ENCODE data around the gene SPOUT1. TPM values are rescaled to one million over a fixed set of nuclear protein-coding genes. Genes with fewer than 3 reads are reported as not detected.

Gene SPOUT1
- total RNA-seq, 1 experiment from 2014 or later, result 70.4 TPM

DNA sequence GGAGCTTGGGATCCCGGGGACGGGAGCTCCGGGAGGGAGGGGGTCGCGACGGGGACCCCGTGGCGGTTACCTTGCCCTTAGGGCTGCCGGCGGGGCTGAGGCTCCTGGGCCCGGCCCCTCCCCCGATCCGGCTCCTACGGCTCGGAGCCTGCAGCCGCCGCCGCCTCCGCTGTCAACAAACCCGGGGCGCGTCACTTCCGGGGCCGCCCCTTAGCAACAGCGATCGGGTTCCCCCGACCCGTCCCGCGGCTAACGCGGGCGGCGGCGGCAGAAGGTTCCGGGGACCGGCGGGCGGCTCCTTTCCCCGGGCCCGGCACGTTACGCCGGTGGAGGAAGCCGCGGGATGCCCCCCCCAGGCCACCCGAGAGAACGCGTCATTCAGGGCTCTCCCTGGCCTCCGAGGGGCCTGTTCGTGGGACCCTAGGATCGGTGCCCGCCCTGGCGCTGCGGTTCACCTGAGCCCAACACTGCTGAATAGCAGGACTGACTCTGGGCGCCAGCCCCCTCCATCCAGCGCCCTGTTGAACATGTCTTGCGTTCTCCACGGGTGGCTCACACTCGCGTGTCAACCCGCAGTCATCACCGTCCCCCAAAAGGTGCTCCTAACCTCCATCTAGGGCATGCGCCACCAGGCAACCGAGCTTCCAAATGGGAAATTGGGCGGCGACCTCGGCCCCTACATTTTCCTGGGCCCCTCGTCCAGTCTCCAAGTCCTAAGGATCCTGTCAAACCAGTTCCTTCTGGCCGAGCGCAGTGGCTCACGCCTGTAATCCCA, 57.7 kb downstream of the SPOUT1 start, which contains the start of gene ZER1 (continued):
- peak; percentile 20 for TF ChIP-seq TCF7L2 (IDR thresholded peaks at IDR 0.05; ENCODE audit: borderline replicate concordance, extremely low read depth, insufficient read depth, insufficient read length)
- TF ChIP-seq, protein P1, sequence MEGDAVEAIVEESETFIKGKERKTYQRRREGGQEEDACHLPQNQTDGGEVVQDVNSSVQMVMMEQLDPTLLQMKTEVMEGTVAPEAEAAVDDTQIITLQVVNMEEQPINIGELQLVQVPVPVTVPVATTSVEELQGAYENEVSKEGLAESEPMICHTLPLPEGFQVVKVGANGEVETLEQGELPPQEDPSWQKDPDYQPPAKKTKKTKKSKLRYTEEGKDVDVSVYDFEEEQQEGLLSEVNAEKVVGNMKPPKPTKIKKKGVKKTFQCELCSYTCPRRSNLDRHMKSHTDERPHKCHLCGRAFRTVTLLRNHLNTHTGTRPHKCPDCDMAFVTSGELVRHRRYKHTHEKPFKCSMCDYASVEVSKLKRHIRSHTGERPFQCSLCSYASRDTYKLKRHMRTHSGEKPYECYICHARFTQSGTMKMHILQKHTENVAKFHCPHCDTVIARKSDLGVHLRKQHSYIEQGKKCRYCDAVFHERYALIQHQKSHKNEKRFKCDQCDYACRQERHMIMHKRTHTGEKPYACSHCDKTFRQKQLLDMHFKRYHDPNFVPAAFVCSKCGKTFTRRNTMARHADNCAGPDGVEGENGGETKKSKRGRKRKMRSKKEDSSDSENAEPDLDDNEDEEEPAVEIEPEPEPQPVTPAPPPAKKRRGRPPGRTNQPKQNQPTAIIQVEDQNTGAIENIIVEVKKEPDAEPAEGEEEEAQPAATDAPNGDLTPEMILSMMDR (IDR thresholded peaks at IDR 0.05 in 2 of 3, conservative IDR thresholded peaks at IDR 0.05 in 1 of 3; ENCODE audit: borderline replicate concordance in 1 of 3, insufficient read depth in 1 of 3, low read depth in 2 of 3, low read length in 2 of 3), result no peak

DNA sequence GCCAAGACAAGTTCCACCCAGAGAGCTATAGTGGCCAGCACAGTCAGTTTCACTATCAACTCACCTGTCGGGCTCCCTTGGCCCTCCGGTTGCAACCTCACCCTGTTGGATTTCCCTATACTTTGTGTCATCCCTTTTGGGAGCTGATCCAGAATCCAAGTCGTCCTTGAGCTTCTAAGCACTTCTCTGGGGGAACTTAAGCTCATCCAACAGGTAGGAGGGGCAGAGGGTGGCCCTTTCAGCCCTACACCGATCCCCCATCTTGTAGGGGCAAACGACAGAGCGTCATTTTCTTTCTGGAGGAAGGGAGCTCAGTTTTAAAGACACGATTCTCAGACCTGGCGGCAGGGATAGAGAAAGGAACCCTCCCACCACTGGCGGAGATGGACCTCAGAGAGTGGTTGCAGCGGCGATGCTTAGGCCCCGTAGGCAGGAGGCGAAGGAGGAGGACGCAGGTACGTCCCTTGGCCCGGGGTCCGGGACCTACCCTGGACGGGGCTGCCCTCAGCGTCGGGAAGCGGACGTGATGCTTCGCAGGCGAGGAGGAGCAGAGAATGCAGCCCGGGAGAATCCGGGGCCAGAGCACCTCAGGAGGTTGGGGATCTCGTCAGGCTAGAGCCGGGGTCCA, 58.4 kb downstream of the SPOUT1 start:
- DNase-seq (ENCODE audit: low read depth, low spot score), result no peak
- no peak overlapping the region for H2AFZ ChIP-seq (ENCODE audit: low read depth, low read length, poor library complexity, severe bottlenecking)
- no peaks in the 10 kb centered on the region for H4K20me1 ChIP-seq (ENCODE audit: insufficient read depth)
- peak overlapping the region; percentile 90 for H3K27ac ChIP-seq (ENCODE audit: low read depth, low read length)
- BruUV-seq (replicated peaks), result no TSS peak
- H3K27me3 ChIP-seq (ENCODE audit: insufficient read depth, low read length), result no peaks in the 10 kb centered on the region
- ATAC-seq, result peak; percentile 42
- no peaks in the 10 kb centered on the region for H3K36me3 ChIP-seq (ENCODE audit: control insufficient read depth in 1 of 2, insufficient read depth in 2 of 2, low read length in 2 of 2)
- peaks cover 0 to 4% of the 10 kb centered on the region in 2 experiments; a peak in 1 of 4 replicates for H3K9me3 ChIP-seq (ENCODE audit: control insufficient read depth in 1 of 2, insufficient read depth in 1 of 2, low read depth in 1 of 2, low read length in 2 of 2)
- H3K4me2 ChIP-seq (ENCODE audit: low read length), result peak overlapping the region; percentile 97
- H3K4me1 ChIP-seq (ENCODE audit: control insufficient read depth in 1 of 2, insufficient read depth in 2 of 2, low read length in 2 of 2), result peaks cover 11 to 23% of the 10 kb centered on the region in 2 experiments; a peak in 3 of 4 replicates
- intact Hi-C loops (cut with micrococcal nuclease), result loop anchor here (1.0 kb wide), 1 partner anchor 16 kb away; the partner anchor contains the start of gene TBC1D13
- RAD21 ChIA-PET (ENCODE audit: low non-redundant PET in 1 of 2, low total read pairs in 2 of 2, uncharacterized antibody in 2 of 2, unreplicated experiment in 2 of 2), result no interaction called here
- H3K4me3 ChIP-seq (replicated peaks in 1 of 2; ENCODE audit: low read depth in 1 of 2, low read length in 2 of 2), result peak overlapping the region; percentile 94 to 96
- H3K79me2 ChIP-seq (ENCODE audit: insufficient read depth, low read length), result no peaks in the 10 kb centered on the region
- H3K9me2 ChIP-seq (ENCODE audit: insufficient read depth), result no peaks in the 10 kb centered on the region
- POLR2A ChIA-PET, result no interaction called here
- CTCF ChIA-PET, result no interaction called here
- H3K9ac ChIP-seq (ENCODE audit: low read length), result peak overlapping the region; percentile 88
- TF ChIP-seq YY1 (IDR thresholded peaks at IDR 0.05; ENCODE audit: extremely low read depth, insufficient replicate concordance, low read depth, low read length) (no peak), ZFX (IDR thresholded peaks at IDR 0.05) (no peak), POLR2A (IDR thresholded peaks at IDR 0.05; ENCODE audit: borderline replicate concordance, extremely low read depth, insufficient read depth, insufficient read length) (no peak), ZBTB33 (IDR thresholded peaks at IDR 0.05; ENCODE audit: extremely low read depth, insufficient replicate concordance, low read length) (no peak), REST (IDR thresholded peaks at IDR 0.05; ENCODE audit: low read depth) (no peak), JUND (IDR thresholded peaks at IDR 0.05) (no peak), EZH2 (IDR thresholded peaks at IDR 0.05) (no peak), CEBPB (IDR thresholded peaks at IDR 0.05; ENCODE audit: low read depth) (no peak), ZNF274 (IDR thresholded peaks at IDR 0.05; ENCODE audit: low read depth, low read length) (no peak)
- TF ChIP-seq, protein P1 (IDR thresholded peaks at IDR 0.05 in 2 of 3, conservative IDR thresholded peaks at IDR 0.05 in 1 of 3; ENCODE audit: borderline replicate concordance in 1 of 3, insufficient read depth in 1 of 3, low read depth in 2 of 3, low read length in 2 of 3), result no peak

All from HCT116 (cell line).